GM18505 (cell line): ENCODE data around the gene BIVM.

Experiments
- ATAC-seq: cut with Tn5 transposase; IDR thresholded peaks from one replicate; pipeline ENCODE4 v1.9.1; 2021; ENCODE audit not compliant: unreplicated experiment
- POLR2A ChIP-seq: IDR thresholded peaks from 4 replicates; pipeline ENCODE4 v1.6.1; 2011; ENCODE audit warnings: borderline replicate concordance; ENCODE audit not compliant: insufficient read depth, insufficient read length; ENCODE audit errors: extremely low read depth

The BIVM gene

GRCh38 chr13:102872131-102872530 is 73.2 kb downstream of the BIVM start:
- ATAC-seq: no peak
- no peak for TF ChIP-seq POLR2A

- ATAC-seq: no peak
- TF ChIP-seq POLR2A: no peak
These were observed 73.6 kb downstream of the BIVM start for GRCh38 chr13:102872531-102872930.

DNA sequence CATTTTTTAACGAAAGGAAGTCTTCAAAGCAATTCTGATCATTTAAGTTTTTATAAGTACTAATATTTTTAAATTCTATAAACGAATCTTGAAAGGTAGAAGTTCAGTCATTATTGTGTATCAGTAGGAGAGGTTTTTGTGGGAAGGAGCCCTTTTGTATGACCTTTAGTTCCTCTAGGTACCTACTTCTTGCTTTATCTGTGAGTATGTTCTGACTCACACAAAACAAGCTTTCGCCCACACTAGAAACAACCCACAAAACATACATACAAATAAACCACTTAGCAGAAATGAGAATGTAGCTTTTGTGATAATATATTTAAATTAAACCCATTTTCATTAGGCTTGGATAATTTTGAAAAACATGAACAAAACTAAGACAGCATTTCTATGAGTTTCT is 74.7 kb downstream of the BIVM start:
- no peak for TF ChIP-seq POLR2A
- no peak for ATAC-seq

DNA sequence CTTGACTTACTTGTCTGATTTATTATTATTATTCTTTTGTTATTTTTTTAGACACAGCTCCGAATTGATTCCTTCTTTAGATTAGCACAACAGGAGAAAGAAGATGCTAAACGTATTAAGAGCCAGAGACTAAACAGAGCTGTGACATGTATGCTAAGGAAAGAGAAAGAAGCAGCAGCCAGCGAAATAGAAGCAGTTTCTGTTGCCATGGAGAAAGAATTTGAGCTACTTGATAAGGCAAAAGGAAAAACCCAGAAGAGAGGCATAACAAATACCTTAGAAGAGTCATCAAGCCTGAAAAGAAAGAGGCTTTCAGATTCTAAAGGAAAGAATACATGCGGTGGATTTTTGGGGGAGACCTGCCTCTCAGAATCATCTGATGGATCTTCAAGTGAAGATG is 76.3 kb downstream of the BIVM start:
- no peak for TF ChIP-seq POLR2A
- no peak for ATAC-seq

- no peak for TF ChIP-seq POLR2A
- no peak for ATAC-seq
These were observed 78.4 kb downstream of the BIVM start for GRCh38 chr13:102877303-102877702.

DNA sequence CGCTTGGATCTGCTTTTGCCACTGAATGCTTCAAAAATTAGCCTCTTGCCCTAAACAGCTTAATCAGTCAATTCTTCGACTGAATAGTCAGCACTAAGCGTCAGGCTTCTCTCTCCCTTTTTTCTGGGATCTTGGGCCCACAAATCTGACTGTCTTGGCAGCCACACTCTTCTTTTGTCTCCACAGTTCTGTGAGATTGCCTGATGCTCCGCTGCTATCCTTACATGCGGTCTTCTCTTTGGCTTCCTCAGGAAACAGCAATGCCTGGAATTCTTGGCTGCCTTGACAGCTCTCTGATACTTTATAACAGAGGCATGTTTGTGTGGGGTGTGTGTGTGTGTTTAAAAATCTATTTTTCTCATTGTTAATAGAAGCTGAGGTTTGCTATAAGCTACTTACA is 79.6 kb downstream of the BIVM start:
- ATAC-seq: no peak
- TF ChIP-seq POLR2A: no peak

GRCh38 chr13:102879793-102880499 is 81.0 kb downstream of the BIVM start:
- ATAC-seq: no peak
- TF ChIP-seq POLR2A: no peak

GRCh38 chr13:102881819-102882686 is 83.1 kb downstream of the BIVM start:
- ATAC-seq: no peak
- no peak for TF ChIP-seq POLR2A
